GM21515 (cell line): ENCODE measurements around the gene PTMS.
"Not testable (repeated sequence)": the region's sequence is repeated elsewhere in the genome, so short reads cannot be mapped to it uniquely, and the experiment has no call there.

Experiments
- ATAC-seq: cut with Tn5 transposase; IDR thresholded peaks from one replicate; pipeline ENCODE4 v1.9.1; 2021; ENCODE audit not compliant: unreplicated experiment

The PTMS gene

DNA sequence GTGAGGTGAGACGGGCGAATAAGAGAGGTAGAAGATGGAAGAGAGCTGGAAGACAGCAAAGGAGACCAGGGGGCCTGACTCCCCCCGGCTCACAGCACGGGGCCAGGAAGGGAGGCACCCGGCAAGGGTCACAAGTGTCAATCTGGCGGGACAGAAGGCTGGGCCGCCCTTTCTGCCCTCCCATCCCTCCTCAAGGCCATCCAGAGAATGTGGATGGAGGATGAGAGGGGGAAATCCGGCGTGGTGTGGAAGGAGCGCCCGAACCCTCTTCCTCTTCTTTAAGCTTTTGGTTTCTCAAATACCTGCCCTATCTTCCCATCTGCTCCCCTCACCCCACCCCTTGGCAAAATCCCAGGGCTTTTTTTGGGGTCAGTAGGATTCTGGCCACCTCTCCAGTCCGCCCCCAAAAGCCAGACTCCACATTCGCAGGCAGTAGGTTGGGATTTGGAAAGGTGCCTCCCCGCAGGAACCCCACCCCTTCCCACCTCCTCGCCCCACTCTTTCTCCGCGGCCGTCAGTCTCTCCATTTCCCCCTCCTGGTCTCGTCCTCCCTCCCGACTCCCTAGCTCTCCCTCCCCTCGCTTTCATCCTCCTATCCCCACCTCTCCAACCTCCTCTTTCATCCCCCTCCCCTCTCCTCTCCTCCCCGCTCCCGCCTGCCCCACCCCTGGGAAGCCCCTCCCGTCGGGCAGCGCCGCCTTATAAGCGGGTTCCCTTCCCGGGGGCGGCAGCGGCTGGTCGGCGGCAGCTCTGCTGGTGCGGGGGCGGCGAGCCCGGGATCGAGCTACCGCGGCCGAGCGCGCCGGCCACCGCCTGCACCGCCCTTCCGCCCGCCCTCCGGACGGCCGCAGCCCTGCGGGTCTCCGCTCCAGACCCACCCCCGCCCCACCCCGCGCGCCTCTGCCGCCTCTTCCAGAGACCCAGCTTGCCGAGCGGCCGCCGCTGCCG is at the start of gene PTMS:
Gene PTMS (plus strand): TSS at position 730 of the 948 bp plus-strand sequence. CDS start 343 bp downstream, outside the sequence.
- peak; percentile 19 for ATAC-seq

DNA sequence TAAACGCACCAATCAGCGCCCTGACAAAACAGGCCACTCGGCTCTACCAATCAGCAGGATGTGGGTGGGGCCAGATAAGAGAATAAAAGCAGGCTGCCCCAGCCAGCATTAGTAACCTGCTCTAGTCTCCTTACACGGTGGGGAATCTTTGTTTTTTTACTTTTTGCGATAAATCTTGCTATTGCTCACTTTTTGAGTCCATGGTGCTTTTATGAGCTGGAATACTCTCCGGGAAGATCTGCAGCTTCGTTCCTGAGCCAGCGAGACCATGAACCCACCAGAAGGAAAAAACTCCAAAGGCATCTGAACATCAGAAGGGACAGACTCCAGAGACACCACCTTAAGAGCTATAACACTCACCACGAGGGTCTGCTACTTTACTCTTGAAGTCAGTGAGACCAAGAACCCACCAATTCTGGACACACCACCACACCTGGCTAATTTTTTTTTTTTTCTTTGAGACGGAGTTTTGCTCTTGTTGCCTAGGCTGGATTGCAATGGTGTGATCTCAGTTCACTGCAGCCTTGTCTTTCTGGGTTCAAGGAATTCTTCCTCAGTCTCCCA is 49.2 kb upstream of the PTMS start:
- no peak for ATAC-seq

- ATAC-seq: no peak
Measured at GRCh38 chr12:6722863-6723262, 43.3 kb upstream of the PTMS start.

DNA sequence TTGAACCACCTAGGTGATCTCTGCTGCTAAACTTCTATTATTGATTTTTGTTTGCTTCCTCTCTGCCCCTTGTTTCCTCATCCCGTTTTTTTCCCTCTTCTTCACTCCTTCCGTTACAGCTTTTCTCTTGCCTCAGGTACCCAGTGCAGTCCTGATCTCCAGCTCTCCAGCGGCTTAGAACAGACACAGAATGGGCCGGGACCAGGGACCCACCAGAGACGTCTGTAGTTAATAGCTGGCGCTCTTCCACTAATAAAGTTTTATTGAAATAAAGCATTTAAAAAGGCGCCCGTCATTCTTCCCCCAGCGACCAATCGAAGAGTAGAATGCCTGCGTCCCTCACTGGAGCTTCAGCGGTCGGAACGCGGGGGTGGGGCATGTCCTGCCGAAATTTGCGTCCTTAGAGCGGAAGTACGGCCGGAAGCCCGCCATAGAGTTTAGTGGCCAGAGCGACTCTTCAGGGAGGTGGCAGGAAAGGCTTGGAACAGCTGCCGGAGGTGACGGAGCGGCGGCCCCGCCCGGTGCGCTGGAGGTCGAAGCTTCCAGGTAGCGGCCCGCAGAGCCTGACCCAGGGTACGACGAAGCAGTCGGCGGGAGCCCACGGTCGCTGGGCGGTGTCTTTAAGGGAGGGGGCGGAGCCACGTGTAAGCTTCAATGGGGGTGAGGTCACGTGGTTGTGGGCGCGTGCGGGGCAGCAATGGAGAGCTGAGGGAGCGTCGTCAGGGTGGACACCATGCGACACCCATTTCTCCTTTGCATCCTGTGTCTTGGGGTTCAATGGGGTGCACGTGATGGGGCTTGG is 42.4 kb upstream of the PTMS start, which contains the start of gene COPS7A:
Gene COPS7A (plus strand): TSS at position 440 of the 802 bp plus-strand sequence. CDS start 611 bp downstream, outside the sequence.
- ATAC-seq: peak; percentile 93

DNA sequence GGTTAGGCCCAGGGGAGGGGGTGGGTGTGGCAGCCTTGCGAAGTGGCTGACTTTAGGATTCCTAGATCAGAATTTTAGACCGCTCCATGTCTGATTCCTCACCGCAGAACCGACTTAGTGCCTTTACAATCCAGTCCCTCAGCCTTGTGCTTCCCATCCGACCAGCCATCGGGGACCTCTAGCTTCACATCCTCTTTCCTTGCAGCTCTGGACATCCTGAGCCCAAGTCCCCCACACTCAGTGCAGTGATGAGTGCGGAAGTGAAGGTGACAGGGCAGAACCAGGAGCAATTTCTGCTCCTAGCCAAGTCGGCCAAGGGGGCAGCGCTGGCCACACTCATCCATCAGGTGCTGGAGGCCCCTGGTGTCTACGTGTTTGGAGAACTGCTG is 41.8 kb upstream of the PTMS start:
- peak; percentile 16 for ATAC-seq

DNA sequence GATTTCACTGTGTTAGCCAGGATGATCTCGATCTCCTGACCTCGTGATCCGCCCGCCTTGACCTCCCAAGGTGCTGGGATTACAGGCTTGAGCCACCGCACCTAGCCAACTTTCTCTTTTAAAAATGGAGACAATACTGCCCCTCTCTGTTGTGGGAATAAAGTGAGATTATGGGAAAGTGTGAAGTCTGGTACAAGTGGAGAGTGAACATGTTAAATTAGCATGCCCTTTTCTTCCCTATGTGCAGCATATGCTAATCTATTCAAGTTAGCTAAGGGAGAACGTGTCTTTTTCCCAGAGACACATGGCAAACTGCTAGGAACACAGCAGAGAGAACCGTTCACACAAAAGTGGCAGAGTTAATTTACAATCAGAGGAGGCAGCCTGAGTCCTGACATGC is 40.8 kb upstream of the PTMS start:
- no peak for ATAC-seq

GRCh38 chr12:6729186-6729585 is 37.0 kb upstream of the PTMS start:
- no peak for ATAC-seq

GRCh38 chr12:6730169-6730568 is 36.0 kb upstream of the PTMS start:
- no peak for ATAC-seq

GRCh38 chr12:6734506-6735387 is 31.4 kb upstream of the PTMS start:
- ATAC-seq: no peak

GRCh38 chr12:6735448-6736191 is 30.5 kb upstream of the PTMS start:
- no peak for ATAC-seq

DNA sequence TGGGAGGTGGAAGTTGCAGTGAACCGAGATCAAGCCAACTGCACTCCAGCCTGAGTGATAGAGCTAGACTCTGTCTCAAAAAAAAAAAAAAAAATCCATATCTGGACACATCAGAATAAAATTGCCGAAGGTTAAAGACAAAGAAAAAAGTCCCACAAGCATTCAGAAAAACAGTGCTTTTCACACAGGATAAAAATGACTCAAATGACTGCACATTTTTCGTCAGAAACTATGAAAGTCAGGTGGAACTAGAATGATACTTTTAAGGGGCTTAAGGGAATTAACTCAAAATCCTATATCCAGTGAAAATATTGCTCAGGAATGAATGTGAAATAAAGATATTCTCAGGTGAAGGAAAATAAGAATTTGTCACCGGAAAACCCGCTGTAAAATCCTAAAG is 29.4 kb upstream of the PTMS start:
- ATAC-seq: no peak

- ATAC-seq: not testable (repeated sequence)
Measured at GRCh38 chr12:6742080-6742479, 24.1 kb upstream of the PTMS start.

- no peak for ATAC-seq
Measured at GRCh38 chr12:6742834-6743233, 23.3 kb upstream of the PTMS start.

DNA sequence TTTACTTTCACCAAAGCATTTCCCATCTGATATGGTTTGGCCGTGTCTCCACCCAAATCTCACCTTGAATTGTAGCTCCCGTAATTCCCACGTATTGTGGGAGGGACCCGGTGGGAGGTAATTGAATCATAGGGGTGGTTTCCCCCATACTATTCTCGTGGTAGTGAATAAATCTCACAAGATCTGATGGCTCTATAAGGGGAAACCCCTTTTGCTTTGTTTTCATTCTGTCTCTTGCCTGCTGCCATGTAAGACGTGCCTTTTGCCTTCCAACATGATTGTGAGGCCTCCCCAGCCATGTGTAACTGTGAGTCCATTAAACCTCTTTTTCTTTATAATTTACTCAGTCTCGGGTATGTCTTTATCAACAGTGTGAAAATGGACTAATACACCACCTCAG is 22.9 kb upstream of the PTMS start:
- not testable (repeated sequence) for ATAC-seq

GRCh38 chr12:6745741-6746525 is 20.2 kb upstream of the PTMS start:
- no peak for ATAC-seq

- no peak for ATAC-seq
Measured at GRCh38 chr12:6747216-6747615, 18.9 kb upstream of the PTMS start.

DNA sequence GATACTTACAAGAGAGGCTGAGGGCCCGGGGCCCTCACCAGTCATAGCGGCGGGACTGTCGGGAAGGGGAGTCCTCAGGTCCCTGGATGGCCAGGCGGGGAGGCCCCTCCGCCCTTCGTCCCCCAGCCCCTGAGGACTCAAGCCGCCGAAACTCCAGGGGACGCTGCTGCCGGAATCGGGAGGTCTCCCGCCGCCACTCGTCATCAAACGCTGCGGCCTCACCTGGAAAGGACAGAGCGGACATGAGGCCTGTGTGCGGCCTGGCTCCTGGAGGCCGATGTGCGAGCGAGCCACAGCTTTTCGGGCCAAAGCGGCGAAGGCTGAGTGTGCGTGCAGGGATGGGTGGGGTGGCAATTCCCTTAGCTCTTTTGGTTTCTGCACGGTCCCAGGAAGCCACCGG is 17.4 kb upstream of the PTMS start:
- ATAC-seq: no peak

GRCh38 chr12:6750506-6750905 is 15.7 kb upstream of the PTMS start:
- no peak for ATAC-seq

- ATAC-seq: no peak
Measured at GRCh38 chr12:6751767-6752166, 14.4 kb upstream of the PTMS start.
